K562 (cell line): Measurements from ENCODE around the gene NINJ2.

ENCODE experiments used
- BHLHE40 ChIP-seq: IDR thresholded peaks from 2 replicates; pipeline ENCODE4 v1.6.1; 2011; ENCODE audit warnings: low read length, improper control_type of control experiment
- FOXA3 ChIP-seq, 2 experiments: fragments of 450-650 bp in 1 of 2; sonication (generic) in 1 of 2; formaldehyde crosslinking; IDR thresholded peaks in 1 of 2; conservative IDR thresholded peaks in 1 of 2; 2 replicates each; pipeline versions ENCODE4 v1.4.0 to v1.8.0; 2020 to 2022; ENCODE audit warnings: mild to moderate bottlenecking in 2 of 2, missing genetic modification reagents in 1 of 2
- GABPA ChIP-seq: fragments of 200-800 bp; sonication (Bioruptor generic); conservative IDR thresholded peaks from 2 replicates; pipeline ENCODE4 v1.6.1; 2016; ENCODE audit warnings: low read depth, missing genetic modification characterization, missing compliant biosample characterization
- KDM2B ChIP-seq: fragments of 250-450 bp; sonication (Bioruptor Pico); IDR thresholded peaks from 2 replicates; pipeline ENCODE4 v1.8.0; 2021; ENCODE audit warnings: mild to moderate bottlenecking, moderate library complexity
- SMARCA5 ChIP-seq: fragments of 450-650 bp; IDR thresholded peaks from 2 replicates; pipeline ENCODE4 v1.6.1; 2016
- TCF7L2 ChIP-seq: fragments of 150-350 bp; IDR thresholded peaks from 2 replicates; pipeline ENCODE4 v1.6.1; 2016; ENCODE audit warnings: low read depth, mild to moderate bottlenecking, low read length, moderate library complexity
- YY1 ChIP-seq, 3 experiments: IDR thresholded peaks; 2 replicates each; pipeline ENCODE4 v1.6.1; 2011; ENCODE audit warnings: low read length in 2 of 3, mild to moderate bottlenecking in 2 of 3, moderate library complexity in 2 of 3, borderline replicate concordance in 1 of 3, control low read depth in 1 of 3, low read depth in 1 of 3; ENCODE audit not compliant: insufficient read depth in 3 of 3, insufficient replicate concordance in 2 of 3, control insufficient read depth in 1 of 3, insufficient read length in 1 of 3; ENCODE audit errors: extremely low read depth in 1 of 3
- ZNF146 ChIP-seq: IDR thresholded peaks from one replicate; pipeline ENCODE4 v1.6.1; 2018; ENCODE audit warnings: missing compliant biosample characterization; ENCODE audit not compliant: unreplicated experiment
- TF ChIP-seq, protein P1 (sequence below), 3 experiments: IDR thresholded peaks in 2 of 3; conservative IDR thresholded peaks in 1 of 3; 2 replicates each; pipeline ENCODE4 v1.5.1; 2011 to 2012; ENCODE audit warnings: low read length in 3 of 3, mild to moderate bottlenecking in 3 of 3, control low read depth in 2 of 3, improper control_type of control experiment in 1 of 3, inconsistent platforms in 1 of 3, low read depth in 1 of 3, mixed read lengths in 1 of 3, moderate library complexity in 1 of 3; ENCODE audit not compliant: insufficient read depth in 2 of 3
- TF ChIP-seq, protein P2 (sequence below): fragments of 250-450 bp; sonication (Bioruptor Pico); IDR thresholded peaks from 2 replicates; pipeline ENCODE4 v1.5.0; 2020; ENCODE audit warnings: mild to moderate bottlenecking
- TF ChIP-seq, protein P3 (sequence below): sonication (generic); formaldehyde crosslinking; IDR thresholded peaks from 2 replicates; pipeline ENCODE4 v1.8.0; 2022; ENCODE audit warnings: missing genetic modification reagents, mild to moderate bottlenecking, moderate library complexity, borderline replicate concordance

DNA sequence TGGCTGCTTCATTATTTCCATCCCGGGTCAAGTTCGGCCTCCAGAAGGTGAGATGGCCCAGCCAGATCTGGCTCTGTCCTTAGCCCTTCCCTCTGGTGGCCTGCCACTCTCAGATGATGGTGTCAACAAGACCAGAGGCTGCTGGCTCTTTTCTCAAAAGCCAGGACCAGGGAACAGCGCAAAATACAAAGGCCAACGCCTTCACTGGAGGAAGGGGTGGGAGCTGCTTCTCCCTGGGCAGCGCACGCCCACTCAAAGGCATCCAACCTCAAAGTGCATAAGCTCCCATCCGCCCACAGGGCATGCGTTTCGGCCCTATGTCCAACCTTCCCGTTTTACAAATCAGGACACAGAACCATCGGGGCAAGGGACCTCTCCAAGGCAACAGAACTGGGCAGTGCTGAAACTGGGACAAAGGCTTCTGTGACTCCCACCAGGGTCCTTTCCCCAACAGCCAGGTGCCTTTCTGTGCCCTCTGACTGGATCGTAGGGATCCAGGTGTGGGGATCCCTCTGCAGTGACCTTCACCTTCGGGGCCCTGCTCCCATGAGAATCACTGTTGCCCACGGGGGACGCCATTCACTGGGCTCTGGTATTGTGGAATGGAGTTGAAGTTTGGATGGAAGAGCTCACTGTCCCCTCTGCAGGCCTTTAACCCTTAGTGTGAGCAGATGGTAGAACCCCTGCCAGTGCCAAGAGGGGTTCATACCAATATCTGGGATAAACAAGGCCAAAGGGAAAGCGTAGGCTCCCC is 76.8 kb downstream of the NINJ2 start:
- TF ChIP-seq YY1 (IDR thresholded peaks at IDR 0.05; ENCODE audit: borderline replicate concordance in 1 of 3, control insufficient read depth in 1 of 3, extremely low read depth in 1 of 3, insufficient read depth in 3 of 3, insufficient read length in 1 of 3, insufficient replicate concordance in 2 of 3, low read depth in 1 of 3, low read length in 2 of 3): no peak
- TF ChIP-seq, protein P1, sequence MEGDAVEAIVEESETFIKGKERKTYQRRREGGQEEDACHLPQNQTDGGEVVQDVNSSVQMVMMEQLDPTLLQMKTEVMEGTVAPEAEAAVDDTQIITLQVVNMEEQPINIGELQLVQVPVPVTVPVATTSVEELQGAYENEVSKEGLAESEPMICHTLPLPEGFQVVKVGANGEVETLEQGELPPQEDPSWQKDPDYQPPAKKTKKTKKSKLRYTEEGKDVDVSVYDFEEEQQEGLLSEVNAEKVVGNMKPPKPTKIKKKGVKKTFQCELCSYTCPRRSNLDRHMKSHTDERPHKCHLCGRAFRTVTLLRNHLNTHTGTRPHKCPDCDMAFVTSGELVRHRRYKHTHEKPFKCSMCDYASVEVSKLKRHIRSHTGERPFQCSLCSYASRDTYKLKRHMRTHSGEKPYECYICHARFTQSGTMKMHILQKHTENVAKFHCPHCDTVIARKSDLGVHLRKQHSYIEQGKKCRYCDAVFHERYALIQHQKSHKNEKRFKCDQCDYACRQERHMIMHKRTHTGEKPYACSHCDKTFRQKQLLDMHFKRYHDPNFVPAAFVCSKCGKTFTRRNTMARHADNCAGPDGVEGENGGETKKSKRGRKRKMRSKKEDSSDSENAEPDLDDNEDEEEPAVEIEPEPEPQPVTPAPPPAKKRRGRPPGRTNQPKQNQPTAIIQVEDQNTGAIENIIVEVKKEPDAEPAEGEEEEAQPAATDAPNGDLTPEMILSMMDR (IDR thresholded peaks at IDR 0.05 in 2 of 3, conservative IDR thresholded peaks at IDR 0.05 in 1 of 3; ENCODE audit: insufficient read depth in 2 of 3, low read depth in 1 of 3, low read length in 3 of 3): no peak
- TF ChIP-seq FOXA3 (CRISPR knock-in tag; conservative IDR thresholded peaks at IDR 0.05 in 1 of 2, IDR thresholded peaks at IDR 0.05 in 1 of 2): no peak
- TF ChIP-seq KDM2B (CRISPR knock-in tag): no peak
- TF ChIP-seq, protein P2, sequence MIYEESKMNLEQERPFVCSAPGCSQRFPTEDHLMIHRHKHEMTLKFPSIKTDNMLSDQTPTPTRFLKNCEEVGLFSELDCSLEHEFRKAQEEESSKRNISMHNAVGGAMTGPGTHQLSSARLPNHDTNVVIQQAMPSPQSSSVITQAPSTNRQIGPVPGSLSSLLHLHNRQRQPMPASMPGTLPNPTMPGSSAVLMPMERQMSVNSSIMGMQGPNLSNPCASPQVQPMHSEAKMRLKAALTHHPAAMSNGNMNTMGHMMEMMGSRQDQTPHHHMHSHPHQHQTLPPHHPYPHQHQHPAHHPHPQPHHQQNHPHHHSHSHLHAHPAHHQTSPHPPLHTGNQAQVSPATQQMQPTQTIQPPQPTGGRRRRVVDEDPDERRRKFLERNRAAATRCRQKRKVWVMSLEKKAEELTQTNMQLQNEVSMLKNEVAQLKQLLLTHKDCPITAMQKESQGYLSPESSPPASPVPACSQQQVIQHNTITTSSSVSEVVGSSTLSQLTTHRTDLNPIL (CRISPR knock-in tag): no peak
- no peak for TF ChIP-seq GABPA (tag)
- no peak for TF ChIP-seq BHLHE40
- TF ChIP-seq ZNF146 (CRISPR knock-in tag): no peak
- no peak for TF ChIP-seq SMARCA5
- TF ChIP-seq, protein P3, sequence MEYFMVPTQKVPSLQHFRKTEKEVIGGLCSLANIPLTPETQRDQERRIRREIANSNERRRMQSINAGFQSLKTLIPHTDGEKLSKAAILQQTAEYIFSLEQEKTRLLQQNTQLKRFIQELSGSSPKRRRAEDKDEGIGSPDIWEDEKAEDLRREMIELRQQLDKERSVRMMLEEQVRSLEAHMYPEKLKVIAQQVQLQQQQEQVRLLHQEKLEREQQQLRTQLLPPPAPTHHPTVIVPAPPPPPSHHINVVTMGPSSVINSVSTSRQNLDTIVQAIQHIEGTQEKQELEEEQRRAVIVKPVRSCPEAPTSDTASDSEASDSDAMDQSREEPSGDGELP: no peak
- TF ChIP-seq TCF7L2: no peak
